HG02623 (cell line): ENCODE data around the gene DBN1.

Source experiments
- ATAC-seq: cut with Tn5 transposase; IDR thresholded peaks from one replicate; pipeline ENCODE4 v1.9.1; 2021; ENCODE audit warnings: moderate library complexity; ENCODE audit not compliant: unreplicated experiment

Gene DBN1

DNA sequence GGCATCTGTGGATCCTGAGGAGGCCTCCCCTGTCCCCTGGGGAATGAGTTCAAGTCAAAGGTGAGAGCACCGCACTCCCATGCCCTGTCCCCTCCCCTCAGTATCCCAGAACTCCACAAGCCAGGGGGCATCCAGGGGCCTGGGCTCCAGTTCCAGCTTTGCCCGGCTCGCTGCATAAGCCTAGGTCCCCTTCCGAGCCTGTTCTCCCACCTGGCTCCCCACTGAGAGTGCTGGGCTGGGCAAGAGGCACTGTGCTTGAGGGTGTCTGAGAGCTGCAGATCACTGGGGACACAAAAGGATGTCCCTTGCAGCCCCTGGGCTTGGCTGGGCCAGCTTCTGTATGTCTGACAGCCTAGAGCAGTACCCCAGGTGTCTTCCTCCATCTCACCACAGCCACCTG is 31.6 kb upstream of the DBN1 start:
- ATAC-seq: no peak

DNA sequence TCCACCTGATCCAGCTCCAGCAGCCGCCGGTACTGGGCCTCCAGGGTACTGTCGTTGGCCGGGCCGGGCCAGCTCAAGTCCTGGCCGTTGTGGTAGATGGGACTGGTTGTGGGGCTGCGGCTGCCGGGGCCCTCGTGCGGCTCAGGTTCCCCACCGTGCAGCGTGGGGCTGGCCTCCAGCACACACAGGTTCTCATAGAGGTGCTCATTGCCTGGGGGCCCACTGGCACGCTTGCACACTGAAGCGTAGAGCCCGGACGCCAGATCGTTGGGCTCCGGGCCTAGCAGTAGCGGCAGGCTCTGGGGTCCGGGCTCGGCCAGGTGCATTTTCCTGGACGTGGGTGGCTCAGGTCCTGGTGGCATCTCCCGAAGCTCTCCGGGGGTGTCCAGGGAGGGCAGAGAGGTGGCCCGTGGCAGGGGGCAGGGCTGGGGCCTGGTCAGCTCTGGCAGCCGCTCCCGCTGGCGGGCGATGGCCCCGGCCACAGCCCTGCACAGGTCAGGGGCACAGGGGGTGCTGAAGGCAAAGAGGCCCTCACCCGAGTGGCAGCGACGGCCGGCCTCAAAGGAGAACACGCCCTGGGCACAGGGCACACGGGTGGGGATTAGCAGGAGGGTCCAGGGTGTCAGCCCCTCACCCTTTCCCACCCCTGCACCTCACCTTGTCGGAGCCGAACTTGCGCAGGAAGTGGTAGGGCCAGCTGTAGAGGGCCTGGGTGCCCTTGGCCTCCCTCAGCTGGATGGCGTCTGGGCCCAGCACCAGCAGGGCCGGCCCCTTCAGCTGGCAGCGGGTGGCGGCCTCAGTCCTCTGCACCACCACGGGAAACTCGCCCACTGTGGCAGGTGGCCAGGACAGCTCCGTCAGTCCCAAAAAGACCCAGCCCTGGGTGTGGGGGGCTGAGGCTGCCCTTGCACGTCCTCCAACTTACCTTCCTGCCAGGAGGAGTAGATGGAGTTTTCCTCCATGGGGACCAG is 30.9 kb upstream of the DBN1 start:
- ATAC-seq: no peak

DNA sequence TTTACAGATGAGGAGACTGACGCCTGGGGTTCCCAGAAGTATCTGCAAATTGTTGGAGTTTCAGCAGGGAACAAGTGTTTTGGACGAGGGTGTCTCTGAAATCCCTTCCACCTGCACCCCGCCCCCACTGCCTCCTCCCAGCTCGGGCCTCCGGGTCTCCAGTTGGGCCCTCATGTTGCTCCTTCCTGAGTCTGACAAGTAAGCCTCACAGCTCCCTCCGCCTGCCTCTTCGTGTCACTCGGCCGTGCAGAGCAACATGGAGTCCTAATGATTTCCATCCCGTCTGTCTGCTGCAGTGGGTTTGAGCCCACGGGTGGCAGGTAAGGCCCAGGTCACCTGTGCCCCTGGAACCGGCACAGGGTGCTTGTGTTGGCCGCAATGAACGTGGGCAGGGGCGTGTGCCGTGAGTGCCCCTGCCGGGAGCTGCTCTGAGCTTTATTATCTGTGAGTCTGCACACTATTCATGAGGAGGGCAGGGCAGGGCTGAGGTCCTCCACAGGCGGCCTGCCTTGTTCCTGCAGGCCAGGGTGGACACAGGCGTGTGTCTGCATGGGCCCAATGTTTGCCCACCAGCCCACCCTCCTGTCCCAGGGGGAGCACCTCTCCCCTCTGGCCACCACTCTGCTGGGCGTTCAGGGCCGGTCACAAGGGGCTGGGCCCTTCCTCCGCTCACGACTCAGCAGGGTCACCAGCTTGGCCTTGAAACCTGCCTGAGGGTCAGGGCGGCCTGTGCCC is 30.1 kb upstream of the DBN1 start:
- no peak for ATAC-seq

- ATAC-seq: no peak
These were observed 29.5 kb upstream of the DBN1 start for GRCh38 chr5:177502886-177503285.

- ATAC-seq: no peak
These were observed 28.6 kb upstream of the DBN1 start for GRCh38 chr5:177501874-177502678.

GRCh38 chr5:177500685-177501522 is 27.5 kb upstream of the DBN1 start:
- ATAC-seq: no peak

DNA sequence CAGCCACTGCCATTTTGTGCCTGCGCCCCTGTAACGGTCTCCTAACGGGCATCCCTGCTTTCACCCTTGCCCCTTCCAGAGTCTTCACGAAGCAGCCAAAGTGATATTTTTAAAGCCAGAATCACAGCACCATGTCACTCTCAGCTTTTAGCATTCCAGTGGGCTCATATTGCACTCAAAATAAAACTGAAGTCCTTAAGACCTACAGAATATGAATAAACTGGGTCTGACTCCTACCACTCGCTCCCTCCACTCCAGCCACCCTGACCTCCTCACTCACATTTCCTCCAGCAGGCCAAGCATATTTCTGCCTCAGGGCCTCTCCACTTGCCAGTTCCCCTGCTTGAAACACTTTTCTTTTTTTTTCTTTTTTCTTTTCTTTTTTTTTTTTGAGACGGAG is 26.4 kb upstream of the DBN1 start:
- no peak for ATAC-seq

- ATAC-seq: no peak
These were observed 24.8 kb upstream of the DBN1 start for GRCh38 chr5:177498013-177498787.

GRCh38 chr5:177497292-177498012 is 24.0 kb upstream of the DBN1 start, which contains the start of gene PDLIM7:
Gene PDLIM7 (minus strand): TSS chr5:177497604. CDS start chr5:177496512, 1,092 bp downstream.
- peak; percentile 70 for ATAC-seq

- ATAC-seq: no peak
These were observed 23.4 kb upstream of the DBN1 start for GRCh38 chr5:177496727-177497291.

- ATAC-seq: no peak
These were observed 22.8 kb upstream of the DBN1 start for GRCh38 chr5:177496070-177496726.

- no peak for ATAC-seq
These were observed 22.0 kb upstream of the DBN1 start for GRCh38 chr5:177495243-177496060.

GRCh38 chr5:177494346-177495195 is 21.1 kb upstream of the DBN1 start:
- ATAC-seq: no peak

- no peak for ATAC-seq
These were observed 20.4 kb upstream of the DBN1 start for GRCh38 chr5:177493795-177494345.

DNA sequence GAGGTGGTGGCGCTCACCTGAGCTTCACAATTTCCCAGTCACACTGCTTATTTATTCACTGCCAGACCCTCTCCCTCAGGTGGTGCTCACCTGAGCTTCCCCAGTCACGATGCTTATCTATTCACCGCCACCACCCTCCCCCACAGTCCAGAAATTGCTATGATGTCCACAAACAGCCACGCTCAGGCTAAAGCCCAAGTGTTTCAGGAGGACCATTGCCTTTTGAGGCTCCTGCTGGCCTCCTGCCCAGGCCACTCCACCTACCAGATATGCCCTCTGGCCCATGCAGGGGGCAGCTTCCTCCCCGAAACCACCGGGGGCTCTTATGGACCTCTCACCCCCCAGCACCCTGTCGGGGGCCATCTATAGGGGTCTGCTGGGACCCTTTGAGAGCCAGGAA is 19.4 kb upstream of the DBN1 start:
- ATAC-seq: no peak
